HCT116 (cell line): ENCODE results near the gene INTS14.

ENCODE experiments used
- CEBPB ChIP-seq: IDR thresholded peaks from 2 replicates; pipeline ENCODE4 v1.6.1; 2012; ENCODE audit warnings: low read depth
- CTCF ChIP-seq, 3 experiments: fragments of 200-600 bp in 1 of 3; sonication (generic) in 1 of 3; IDR thresholded peaks in 2 of 3; conservative IDR thresholded peaks in 1 of 3; 2 replicates each; pipeline ENCODE4 v1.5.1; 2012 to 2017; ENCODE audit warnings: low read depth in 2 of 3, low read length in 2 of 3, antibody characterized with exemption in 1 of 3, borderline replicate concordance in 1 of 3, control low read depth in 1 of 3, mild to moderate bottlenecking in 1 of 3, mixed read lengths in 1 of 3, mixed run types in 1 of 3, moderate library complexity in 1 of 3; ENCODE audit not compliant: insufficient read depth in 1 of 3
- EZH2 ChIP-seq: fragments of 200-600 bp; sonication (generic); IDR thresholded peaks from 2 replicates; pipeline ENCODE4 v1.6.1; 2017; ENCODE audit warnings: antibody characterized with exemption, mixed run types
- EZH2phosphoT487 ChIP-seq: fragments of 200-600 bp; IDR thresholded peaks from 2 replicates; pipeline ENCODE4 v1.6.1; 2018; ENCODE audit warnings: antibody characterized with exemption, borderline replicate concordance
- MAX ChIP-seq: IDR thresholded peaks from 2 replicates; pipeline ENCODE4 v1.6.1; 2012
- POLR2A ChIP-seq: IDR thresholded peaks from 2 replicates; pipeline ENCODE4 v1.7.0; 2011; ENCODE audit warnings: borderline replicate concordance; ENCODE audit not compliant: insufficient read depth, insufficient read length; ENCODE audit errors: extremely low read depth
- POLR2AphosphoS5 ChIP-seq: IDR thresholded peaks from 2 replicates; pipeline ENCODE4 v1.6.1; 2011; ENCODE audit warnings: mild to moderate bottlenecking, low read depth, low read length, moderate library complexity
- RAD21 ChIP-seq: IDR thresholded peaks from 2 replicates; pipeline ENCODE4 v1.6.1; 2012; ENCODE audit warnings: low read depth, mild to moderate bottlenecking
- SIN3A ChIP-seq: IDR thresholded peaks from 2 replicates; pipeline ENCODE4 v1.6.1; 2012; ENCODE audit warnings: low read depth
- YY1 ChIP-seq: IDR thresholded peaks from 2 replicates; pipeline ENCODE4 v1.6.1; 2011; ENCODE audit warnings: low read length, low read depth, moderate library complexity, mild to moderate bottlenecking; ENCODE audit not compliant: insufficient replicate concordance; ENCODE audit errors: extremely low read depth
- ZBTB33 ChIP-seq: IDR thresholded peaks from 2 replicates; pipeline ENCODE4 v1.6.1; 2011; ENCODE audit warnings: mild to moderate bottlenecking, low read length, moderate library complexity; ENCODE audit not compliant: insufficient replicate concordance; ENCODE audit errors: extremely low read depth
- ZNF274 ChIP-seq: fragments of 200-500 bp; sonication (Bioruptor generic); IDR thresholded peaks from 2 replicates; pipeline ENCODE4 v1.6.1; 2014; ENCODE audit warnings: mild to moderate bottlenecking, low read depth, low read length, inconsistent platforms
- TF ChIP-seq, protein P1 (sequence below): IDR thresholded peaks from 2 replicates; pipeline ENCODE4 v1.6.1; 2012; ENCODE audit warnings: low read depth

DNA sequence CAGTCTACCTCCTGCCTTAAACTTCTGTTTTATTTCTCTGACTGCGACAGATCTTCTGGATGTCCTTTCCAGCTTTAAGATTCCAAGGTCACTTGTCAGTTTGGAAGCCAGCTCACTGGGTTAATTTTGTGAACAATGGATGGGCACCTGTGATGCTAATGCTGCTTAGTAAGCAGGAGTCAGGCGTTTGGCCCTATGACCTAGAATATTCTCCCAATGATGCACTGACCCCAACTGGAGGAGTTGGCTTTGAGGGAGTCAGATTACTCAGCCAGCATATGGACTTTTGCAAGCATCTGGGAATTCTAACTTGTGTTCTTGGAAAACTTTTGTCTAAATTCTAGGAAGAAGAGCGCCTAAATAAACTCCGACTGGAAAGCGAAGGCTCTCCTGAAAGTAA, 52.6 kb downstream of the INTS14 start:
- no peak for TF ChIP-seq POLR2A
- TF ChIP-seq CEBPB: no peak
- no peak for TF ChIP-seq CTCF (IDR thresholded peaks at IDR 0.05 in 2 of 3, conservative IDR thresholded peaks at IDR 0.05 in 1 of 3; ENCODE audit: borderline replicate concordance in 1 of 3, insufficient read depth in 1 of 3, low read depth in 2 of 3, low read length in 2 of 3)
- no peak for TF ChIP-seq ZBTB33
- TF ChIP-seq EZH2: no peak
- TF ChIP-seq EZH2phosphoT487: no peak
- TF ChIP-seq ZNF274: no peak
- TF ChIP-seq MAX: no peak
- TF ChIP-seq RAD21: no peak
- no peak for TF ChIP-seq YY1
- TF ChIP-seq, protein P1, sequence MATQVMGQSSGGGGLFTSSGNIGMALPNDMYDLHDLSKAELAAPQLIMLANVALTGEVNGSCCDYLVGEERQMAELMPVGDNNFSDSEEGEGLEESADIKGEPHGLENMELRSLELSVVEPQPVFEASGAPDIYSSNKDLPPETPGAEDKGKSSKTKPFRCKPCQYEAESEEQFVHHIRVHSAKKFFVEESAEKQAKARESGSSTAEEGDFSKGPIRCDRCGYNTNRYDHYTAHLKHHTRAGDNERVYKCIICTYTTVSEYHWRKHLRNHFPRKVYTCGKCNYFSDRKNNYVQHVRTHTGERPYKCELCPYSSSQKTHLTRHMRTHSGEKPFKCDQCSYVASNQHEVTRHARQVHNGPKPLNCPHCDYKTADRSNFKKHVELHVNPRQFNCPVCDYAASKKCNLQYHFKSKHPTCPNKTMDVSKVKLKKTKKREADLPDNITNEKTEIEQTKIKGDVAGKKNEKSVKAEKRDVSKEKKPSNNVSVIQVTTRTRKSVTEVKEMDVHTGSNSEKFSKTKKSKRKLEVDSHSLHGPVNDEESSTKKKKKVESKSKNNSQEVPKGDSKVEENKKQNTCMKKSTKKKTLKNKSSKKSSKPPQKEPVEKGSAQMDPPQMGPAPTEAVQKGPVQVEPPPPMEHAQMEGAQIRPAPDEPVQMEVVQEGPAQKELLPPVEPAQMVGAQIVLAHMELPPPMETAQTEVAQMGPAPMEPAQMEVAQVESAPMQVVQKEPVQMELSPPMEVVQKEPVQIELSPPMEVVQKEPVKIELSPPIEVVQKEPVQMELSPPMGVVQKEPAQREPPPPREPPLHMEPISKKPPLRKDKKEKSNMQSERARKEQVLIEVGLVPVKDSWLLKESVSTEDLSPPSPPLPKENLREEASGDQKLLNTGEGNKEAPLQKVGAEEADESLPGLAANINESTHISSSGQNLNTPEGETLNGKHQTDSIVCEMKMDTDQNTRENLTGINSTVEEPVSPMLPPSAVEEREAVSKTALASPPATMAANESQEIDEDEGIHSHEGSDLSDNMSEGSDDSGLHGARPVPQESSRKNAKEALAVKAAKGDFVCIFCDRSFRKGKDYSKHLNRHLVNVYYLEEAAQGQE: no peak
- no peak for TF ChIP-seq POLR2AphosphoS5
- no peak for TF ChIP-seq SIN3A
